HG03095 (cell line): ENCODE data around the gene NFKB2.

Source experiments
- ATAC-seq: cut with Tn5 transposase; IDR thresholded peaks from one replicate; pipeline ENCODE4 v1.9.1; 2021; ENCODE audit warnings: moderate library complexity; ENCODE audit not compliant: unreplicated experiment

Gene NFKB2

DNA sequence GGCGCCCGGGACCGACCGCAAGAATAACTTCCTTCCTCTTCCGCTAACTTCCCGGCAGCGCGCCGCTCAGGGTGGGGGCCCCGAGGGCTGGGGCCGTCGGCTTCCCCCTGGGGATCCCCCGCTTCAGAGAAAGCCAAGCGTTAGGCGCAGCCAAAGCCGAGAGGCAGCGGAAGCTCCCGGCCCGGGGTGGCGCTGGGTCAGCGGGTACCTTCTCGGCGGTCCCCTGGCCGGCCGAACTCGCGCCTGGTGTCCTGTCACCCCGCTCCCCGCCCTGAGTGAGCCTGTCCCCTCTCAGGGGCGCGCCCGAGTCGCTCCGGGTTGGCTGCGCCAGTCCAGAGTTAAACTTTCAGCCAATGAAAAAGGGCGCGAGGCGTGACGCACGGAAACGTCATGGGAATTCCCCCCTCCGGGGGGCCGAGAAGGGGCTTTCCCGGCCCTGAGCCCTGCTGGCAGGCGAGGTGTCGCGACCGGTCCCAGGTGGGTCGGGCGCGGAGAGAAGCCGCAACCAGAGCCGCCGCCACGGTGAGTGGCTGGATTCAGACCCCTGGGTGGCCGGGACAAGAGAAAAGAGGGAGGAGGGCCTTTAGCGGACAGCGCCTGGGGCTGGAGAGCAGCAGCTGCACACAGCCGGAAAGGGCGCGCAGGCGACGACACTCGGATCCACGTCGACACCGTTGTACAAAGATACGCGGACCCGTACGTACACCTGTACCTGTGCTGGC is 1.3 kb upstream of the NFKB2 start:
- ATAC-seq = peak; percentile 68

GRCh38 chr10:102394801-102395399 is 605 bp upstream of the NFKB2 start:
- ATAC-seq = no peak

- no peak for ATAC-seq
These were observed 779 bp downstream of the NFKB2 start for GRCh38 chr10:102396317-102396650.

GRCh38 chr10:102396730-102397151 is 1.2 kb downstream of the NFKB2 start:
- no peak for ATAC-seq

DNA sequence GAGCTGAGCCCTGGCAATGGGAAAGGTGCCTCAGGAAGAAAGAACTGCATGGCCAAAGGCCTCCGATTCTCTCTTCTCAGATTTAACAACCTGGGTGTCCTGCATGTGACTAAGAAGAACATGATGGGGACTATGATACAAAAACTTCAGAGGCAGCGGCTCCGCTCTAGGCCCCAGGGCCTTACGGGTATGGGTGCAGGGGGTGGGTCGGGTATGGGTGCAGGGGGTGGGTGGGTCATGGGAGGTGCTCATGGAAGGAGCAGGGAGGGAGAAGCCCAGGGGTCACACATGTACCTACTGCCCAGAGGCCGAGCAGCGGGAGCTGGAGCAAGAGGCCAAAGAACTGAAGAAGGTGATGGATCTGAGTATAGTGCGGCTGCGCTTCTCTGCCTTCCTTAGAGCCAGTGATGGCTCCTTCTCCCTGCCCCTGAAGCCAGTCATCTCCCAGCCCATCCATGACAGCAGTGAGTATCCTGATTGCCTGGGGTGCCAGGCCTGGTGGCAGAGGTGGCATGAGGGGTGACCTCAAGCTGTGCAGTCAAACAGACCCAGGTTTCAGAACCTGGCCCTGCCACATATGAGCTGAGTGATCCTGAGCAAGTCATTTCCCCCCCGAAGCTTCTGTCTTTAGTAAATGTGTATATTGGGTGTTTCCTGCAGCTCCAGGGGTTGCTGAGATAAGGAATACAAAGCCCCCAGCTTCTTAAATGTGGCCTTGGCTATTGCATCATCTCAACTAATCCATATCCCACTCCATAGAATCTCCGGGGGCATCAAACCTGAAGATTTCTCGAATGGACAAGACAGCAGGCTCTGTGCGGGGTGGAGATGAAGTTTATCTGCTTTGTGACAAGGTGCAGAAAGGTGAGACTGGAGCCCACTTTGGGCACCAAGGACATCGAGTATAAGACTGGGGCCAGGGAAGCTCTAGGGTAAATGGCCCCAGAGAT is 2.0 kb downstream of the NFKB2 start:
- no peak for ATAC-seq

GRCh38 chr10:102398172-102399020 is 2.9 kb downstream of the NFKB2 start:
- no peak for ATAC-seq

DNA sequence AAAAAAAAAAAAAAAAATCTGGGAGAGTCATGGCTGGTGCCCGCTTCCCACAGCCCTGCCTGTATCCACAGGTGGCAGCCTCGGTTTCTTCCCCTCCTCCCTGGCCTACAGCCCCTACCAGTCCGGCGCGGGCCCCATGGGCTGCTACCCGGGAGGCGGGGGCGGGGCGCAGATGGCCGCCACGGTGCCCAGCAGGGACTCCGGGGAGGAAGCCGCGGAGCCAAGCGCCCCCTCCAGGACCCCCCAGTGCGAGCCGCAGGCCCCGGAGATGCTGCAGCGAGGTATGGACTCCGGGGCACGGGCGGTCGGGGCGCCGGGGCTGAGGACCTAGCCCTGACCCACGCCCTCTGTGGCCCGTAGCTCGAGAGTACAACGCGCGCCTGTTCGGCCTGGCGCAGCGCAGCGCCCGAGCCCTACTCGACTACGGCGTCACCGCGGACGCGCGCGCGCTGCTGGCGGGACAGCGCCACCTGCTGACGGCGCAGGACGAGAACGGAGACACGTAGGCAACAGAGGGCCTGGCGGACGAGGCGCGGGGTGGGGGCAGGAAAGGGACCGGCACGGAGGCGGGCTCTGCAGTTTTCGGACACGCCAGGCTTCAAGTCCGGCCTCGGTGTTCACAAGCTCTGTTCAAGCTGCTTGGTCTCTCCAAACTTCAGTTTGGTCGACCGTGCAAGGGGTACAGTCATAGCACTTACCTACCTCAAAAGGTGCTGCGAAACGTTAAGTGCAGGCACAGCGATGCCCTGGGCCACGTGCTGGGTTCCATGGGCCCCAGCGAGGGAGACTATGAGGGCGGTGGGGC is 3.9 kb downstream of the NFKB2 start:
- ATAC-seq = peak; percentile 41

DNA sequence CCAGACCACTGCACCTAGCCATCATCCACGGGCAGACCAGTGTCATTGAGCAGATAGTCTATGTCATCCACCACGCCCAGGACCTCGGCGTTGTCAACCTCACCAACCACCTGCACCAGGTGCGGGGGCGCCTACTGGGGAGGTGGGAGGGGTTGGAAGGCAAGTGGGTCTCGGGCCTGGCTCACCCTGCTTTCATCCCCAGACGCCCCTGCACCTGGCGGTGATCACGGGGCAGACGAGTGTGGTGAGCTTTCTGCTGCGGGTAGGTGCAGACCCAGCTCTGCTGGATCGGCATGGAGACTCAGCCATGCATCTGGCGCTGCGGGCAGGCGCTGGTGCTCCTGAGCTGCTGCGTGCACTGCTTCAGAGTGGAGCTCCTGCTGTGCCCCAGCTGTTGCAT is 4.6 kb downstream of the NFKB2 start:
- no peak for ATAC-seq

DNA sequence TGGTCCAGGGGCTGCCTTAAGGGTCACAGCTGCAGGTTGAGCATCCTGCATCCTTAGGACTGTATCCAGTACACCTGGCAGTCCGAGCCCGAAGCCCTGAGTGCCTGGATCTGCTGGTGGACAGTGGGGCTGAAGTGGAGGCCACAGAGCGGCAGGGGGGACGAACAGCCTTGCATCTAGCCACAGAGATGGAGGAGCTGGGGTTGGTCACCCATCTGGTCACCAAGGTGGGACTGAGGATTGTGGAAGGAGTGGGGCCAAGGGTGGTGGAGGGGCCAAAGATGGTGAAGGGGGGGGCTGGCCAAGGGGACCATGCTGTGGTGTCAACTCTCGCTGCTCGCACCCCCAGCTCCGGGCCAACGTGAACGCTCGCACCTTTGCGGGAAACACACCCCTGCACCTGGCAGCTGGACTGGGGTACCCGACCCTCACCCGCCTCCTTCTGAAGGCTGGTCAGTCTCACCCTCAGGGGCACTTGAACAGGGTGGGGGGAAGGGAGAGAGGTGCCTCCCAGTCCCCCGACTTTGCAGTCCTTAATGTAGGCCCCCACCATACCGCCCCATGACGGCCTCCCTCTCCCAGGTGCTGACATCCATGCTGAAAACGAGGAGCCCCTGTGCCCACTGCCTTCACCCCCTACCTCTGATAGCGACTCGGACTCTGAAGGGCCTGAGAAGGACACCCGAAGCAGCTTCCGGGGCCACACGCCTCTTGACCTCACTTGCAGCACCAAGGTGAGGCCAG is 5.3 kb downstream of the NFKB2 start:
- no peak for ATAC-seq

DNA sequence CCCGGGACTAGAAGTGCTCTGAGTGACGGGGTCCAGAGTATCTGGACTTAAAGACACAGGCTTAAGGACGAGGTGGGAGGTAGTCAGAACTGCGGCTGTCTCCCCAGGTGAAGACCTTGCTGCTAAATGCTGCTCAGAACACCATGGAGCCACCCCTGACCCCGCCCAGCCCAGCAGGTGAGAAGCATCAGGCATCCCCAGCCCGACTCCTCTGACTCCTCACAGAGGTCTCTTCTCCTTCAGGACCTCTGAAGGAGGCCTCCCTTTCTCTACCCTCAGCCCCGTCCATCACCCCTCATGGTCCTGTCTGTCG is 5.8 kb downstream of the NFKB2 start:
- no peak for ATAC-seq

DNA sequence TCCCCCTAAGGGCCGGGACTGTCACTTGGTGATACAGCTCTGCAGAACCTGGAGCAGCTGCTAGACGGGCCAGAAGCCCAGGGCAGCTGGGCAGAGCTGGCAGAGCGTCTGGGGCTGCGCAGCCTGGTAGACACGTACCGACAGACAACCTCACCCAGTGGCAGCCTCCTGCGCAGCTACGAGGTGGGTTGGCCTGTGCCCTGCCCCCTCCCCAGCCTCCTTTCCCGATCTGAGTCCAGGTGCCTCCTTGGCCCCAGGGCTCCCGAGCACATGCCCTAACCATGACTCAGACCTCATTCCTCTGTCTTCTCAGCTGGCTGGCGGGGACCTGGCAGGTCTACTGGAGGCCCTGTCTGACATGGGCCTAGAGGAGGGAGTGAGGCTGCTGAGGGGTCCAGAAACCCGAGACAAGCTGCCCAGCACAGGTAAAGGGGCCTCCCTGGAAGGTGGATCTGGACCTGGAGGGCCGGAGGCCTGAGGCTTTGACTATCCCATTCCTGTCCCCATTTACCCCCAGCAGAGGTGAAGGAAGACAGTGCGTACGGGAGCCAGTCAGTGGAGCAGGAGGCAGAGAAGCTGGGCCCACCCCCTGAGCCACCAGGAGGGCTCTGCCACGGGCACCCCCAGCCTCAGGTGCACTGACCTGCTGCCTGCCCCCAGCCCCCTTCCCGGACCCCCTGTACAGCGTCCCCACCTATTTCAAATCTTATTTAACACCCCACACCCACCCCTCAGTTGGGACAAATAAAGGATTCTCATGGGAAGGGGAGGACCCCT is 6.4 kb downstream of the NFKB2 start:
- ATAC-seq = no peak

DNA sequence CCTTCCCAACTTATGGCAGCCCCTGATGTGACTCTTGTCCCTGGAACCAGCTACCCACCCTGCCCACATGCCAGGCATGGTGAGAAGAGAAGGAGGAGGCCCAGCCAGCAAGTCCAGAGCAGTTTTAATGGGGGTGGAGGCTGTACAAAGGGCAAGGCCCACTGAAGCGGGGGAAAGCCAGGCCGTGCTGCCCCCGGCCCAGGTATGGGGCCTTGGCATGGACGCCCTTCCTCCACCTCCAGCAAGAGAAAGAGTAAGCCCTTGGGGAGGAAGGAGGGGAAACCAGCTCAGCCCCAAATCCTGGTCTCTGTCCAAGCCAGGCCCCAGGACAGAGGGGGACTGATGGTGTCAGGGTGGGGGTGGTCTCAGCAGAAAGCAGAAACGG is 7.0 kb downstream of the NFKB2 start:
- ATAC-seq = no peak

- no peak for ATAC-seq
These were observed 7.6 kb downstream of the NFKB2 start for GRCh38 chr10:102403115-102403514.

GRCh38 chr10:102404361-102405107 is 9.0 kb downstream of the NFKB2 start:
- ATAC-seq = no peak

DNA sequence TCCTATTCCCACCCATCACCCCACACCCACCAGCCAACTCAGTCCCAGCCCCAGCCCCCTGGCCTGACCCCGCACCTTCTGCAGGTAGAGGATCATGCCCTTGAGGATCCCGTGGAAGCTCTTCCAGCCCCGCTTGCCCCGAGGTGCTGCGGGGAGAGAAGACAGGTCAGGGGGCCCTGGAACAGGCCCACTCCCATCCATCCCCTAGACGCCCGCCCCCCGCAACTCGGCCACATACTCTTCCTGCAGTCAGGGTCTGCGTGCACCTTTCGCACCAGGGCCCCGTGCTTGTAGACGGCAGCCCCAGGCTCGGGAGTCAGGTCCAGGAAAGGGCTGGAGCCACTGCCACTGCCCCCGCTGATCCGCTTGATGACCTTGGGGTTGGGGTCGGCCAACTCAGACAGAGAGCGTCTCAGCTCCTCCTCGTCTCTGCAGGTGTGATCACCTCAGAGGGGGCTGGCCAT is 9.6 kb downstream of the NFKB2 start:
- no peak for ATAC-seq

DNA sequence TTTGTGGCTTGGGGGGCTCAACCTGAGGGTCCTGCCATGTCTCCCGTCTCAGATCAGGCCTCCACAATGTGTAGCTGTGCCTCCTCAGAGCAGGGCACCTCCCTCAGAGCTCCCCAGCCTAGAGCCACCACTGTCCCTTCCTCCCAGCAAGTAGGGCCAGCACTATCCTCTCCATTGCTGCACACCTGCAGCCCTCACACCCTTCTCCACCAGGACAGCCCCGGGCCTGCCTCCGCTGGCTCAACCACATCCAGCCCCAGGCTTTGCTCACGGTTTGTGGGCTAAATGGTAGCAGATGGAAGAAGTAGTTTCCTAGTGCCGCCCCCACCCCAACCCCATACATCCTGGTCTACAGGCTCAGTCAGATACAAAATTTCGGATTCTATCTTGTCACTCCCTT is 10.1 kb downstream of the NFKB2 start:
- ATAC-seq = no peak

- ATAC-seq = no peak
These were observed 11.3 kb downstream of the NFKB2 start for GRCh38 chr10:102406815-102407214.
